ENCODE data around the gene FAM32A.
A peak's percentile ranks its signal among the peaks of the same experiment; 100 is the strongest.
"Not testable (repeated sequence)": the region's sequence is repeated elsewhere in the genome, so short reads cannot be mapped to it uniquely, and the experiment has no call there.

Gene FAM32A

DNA sequence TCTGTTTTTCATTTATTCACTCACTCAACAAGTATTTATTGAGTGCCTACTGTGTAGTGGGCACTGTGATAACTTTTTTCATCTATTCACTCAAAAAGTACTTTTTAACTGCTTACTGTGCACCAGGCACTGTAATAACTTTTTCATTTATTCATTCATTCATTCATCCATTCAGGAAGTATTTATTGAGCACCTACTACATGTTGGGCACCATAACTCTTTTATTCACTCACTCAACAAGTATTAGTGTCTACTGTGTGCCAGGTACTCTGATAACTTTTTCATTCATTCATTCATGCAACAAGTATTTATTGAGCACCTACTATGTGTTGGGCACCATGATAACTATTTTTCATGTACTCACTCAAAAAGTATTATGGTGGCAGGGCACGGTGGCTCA is 18.8 kb upstream of the FAM32A start:
- DNase-seq: no peak

DNA sequence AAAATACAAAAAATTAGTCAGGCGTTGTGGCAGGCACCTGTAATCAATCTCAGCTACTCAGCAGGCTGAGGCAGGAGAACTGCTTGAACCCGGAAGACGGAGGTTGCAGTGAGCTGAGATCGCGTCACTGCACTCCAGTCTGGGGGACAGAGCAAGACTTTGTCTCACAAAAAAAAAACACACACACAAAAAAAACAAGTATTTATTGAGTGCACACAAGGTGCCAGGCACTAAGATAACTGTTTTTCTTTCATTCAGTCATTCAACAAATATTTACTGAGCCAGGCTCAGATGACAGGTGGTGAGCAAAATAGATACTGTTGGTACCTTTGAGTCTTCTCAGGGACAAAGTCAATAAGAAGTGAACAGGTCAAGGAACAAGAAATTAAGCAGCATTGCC is 18.2 kb upstream of the FAM32A start:
- no peak for DNase-seq

DNA sequence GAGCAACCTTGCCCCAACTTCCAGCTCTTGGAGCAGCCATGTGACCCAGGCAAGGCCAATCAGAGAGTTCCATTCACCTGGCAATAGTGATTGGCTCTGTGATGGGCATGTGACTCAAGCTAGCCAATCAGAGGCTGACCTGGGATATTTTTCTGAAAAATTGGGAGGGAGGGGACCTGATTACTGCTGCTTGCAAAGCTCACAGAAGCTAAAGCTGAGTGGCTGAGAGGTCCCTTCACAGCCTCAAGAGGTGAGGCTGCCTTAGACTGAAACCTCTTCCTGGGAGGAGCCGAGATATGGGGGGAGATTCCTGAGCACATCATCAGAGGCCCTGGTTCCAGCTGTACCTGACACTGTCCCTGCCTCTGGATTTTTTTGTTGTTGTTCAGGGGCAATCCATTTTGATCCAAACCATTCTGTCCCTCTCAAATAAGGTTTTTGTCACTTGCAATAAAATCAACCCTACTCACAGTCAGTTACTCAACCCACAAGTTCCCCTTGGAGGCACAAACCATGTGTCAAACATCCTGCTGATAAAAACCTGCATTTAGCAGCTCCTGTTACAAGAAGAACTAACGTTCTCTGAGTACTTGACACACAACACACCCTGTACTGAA is 16.6 kb upstream of the FAM32A start:
- no peak for DNase-seq

DNA sequence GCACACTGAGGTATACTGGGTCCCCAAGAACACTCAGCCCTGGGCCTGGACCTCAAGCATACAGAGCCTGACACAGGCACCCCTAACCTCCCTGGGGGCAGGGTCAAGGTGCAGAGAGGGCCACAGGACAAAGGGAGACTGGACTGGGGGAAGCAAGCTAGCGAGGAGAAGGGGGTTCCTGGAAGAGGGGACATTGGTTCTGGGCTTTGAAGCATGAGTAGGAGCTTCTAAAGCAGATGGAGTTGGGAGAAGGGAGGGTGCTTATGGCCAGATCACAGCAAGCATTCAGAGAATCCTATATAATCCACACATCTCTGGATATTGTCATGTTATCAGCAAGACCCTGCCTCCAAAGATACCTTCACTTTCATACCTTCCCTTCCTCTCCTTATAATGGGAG is 15.1 kb upstream of the FAM32A start:
- no peak for DNase-seq

DNA sequence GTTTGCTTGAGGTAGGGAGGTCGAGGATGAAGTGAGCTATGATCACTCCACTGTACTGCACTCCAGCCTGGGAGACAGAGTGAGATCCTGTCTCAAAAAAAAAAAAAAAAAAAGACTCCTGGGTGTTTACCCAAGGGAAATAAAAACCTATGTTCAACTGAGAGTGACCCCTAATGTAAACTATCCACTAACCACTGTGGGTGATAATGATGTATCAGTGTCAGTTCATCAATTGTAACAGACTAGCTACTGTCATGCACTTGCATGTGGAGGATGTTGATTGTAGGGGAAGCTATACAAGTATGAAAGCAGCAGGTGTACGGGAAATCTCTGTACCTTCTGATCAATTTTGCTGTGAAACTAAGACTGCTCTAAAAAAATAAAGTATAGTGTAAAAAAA is 9.3 kb upstream of the FAM32A start:
- DNase-seq: no peak

DNA sequence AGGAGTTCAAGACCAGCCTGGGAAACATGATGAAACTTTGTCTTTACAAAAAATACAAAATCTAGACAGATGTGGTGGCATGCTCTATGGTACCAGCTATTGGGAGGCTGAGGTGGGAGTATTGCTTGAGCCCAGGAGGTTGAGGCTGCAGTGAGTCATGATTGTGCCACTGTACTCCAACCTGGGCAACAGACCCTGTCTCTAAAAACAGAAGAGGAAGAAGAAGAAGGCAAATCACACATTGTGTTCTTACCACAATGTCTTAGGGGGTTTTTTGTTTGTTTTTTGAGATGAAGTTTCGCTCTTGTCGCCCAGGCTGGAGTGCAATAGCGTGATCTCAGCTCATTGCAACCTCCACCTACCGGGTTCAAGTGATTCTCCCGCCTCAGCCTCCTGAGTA is 6.3 kb upstream of the FAM32A start:
- DNase-seq: not testable (repeated sequence)

DNA sequence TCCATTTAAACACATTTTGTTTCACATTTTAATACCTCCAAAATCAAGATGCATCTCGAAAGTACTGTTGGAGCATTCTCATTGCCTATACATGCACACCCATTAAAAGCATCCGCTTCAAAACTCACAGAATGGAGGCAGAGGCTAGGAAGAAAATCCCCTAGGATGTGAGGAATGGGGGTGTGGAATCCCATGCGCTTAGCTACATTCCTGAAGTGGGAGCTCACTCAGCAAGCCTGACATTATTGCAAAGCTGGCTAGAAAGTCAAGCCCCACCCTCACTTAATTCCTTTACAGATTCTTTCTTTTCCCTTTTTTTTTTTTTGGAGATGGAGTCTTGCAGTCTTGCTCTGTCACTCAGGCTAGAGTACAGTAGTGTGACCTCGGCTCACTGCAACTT is 4.6 kb upstream of the FAM32A start:
- no peak for DNase-seq

DNA sequence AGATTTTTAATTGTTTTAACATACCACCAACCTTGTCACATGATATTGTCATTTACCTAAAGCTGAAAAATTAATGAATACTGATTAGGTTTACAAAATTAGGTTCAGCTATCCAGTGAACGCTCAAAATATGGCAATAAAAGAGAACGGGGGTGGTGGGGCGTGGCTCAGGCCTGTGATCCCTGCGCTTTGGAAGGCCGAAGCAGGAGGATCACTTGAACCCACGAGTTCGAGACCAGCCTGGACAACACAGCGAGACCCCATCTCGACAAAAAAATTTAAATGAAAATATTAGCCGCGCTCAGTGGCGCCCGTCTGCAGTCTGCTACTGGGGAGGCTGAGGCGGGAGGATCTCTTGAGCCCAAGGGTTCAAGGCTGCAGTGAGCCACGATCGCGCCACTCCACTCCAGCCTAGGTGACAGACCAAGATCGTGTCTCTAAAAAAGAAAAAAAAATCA is 516 bp upstream of the FAM32A start:
- DNase-seq: no peak

DNA sequence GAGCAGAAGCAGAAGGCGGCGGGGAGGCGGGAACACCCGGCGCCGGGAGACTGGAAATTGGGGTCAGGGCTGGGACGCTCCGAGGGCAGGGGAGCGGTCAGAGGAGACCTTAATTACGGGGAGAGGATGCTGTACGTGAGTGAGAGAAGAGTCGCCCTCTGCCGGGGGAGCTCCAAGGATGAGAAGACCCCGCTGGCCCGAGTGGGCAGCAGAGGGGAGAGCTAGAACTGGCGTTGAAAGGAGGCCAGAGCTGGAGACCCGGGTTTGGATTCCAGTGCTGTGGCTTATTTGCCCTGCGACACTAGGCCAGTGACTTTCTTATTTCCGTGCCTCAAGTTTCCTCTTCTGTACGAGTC is 536 bp downstream of the FAM32A start:
- no peak for DNase-seq

DNA sequence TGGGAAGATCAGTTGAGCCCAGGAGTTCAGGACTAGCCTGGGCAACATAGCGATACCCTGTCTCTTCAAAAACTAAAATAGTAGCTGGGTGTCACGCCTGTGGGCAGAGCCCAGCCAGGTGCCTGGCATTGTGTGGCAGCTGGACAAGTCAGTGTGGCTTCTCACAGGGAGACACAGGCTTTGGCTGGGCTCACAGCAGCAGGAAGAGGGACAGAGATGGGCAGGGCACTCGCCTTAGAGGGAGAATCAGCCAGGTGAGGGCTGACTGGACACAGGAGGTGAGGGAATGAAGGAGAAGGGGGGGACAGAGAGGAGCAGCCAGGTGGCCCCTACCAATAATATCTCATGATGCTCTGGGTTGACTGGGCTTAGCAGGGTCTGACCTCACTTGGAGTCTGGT is 3.3 kb downstream of the FAM32A start:
- no peak for DNase-seq

DNA sequence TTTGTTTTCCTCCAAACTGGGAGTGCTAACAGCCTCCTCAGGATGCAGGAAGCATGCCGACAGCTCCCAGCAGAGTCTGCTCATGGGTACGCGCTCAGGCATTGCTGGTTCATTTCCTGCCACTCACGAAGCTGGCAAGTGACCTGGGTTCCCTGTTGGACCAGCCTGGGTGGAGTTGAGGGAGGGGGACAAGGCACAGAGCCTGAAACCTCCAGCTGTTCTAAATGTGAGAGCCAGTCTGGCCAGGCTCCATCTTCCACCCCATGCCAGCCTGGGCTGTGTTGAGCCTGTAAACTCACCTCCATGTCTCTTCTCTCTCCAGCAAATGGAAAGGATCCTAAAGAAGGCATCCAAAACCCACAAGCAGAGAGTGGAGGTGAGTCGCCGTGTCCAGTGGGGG is 5.0 kb downstream of the FAM32A start:
- DNase-seq: no peak

DNA sequence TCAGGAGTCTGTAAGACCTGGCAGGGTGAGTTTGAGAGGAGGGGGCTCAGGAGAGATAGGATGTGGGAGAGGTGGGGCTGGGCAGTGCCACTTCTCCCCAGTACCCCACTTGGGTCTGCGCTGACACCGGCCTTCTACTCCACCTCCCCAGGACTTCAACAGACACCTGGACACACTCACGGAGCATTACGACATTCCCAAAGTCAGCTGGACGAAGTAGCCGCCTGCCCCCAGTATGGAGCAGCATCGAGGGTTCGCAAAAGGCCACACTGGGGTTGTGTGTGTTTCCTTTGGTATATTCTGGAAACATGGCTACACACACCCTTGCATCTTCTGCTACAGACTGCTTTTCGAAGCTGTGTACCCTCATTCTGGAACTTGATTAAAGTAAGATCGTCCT is 5.5 kb downstream of the FAM32A start:
- no peak for DNase-seq

DNA sequence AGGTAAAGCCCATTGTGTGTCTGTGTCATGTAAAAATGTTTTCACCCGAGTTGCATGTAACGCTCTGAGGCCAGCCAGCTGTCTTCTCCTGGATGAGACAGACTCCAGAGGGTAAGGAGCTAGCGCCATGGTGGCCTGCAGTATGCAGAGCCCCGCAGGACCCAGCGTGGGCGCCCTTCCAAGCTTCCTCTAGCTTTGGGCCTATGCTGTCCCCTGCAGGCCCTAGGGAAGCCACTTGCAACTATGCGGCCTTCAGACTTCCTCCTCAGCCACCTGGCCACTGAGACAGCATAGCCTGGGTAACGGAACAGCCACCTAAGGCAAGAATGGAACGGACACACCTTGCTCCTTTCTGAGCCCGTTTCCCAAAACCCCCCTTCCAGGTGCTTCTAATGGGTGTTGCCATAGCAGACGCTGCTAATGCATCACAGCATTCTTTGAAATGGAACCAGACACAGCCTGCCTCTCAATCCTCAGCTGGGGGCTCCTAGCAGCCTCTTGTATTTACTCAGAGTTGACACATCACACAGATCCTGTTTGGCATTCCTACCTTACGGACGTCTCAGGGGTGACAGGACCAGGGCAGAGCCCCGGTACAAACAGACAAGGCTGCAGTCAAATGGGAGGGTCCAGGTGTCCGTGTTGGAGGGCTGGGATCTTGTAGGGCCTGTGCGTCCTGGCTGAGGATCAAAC is 6.2 kb downstream of the FAM32A start:
- no peak for DNase-seq

DNA sequence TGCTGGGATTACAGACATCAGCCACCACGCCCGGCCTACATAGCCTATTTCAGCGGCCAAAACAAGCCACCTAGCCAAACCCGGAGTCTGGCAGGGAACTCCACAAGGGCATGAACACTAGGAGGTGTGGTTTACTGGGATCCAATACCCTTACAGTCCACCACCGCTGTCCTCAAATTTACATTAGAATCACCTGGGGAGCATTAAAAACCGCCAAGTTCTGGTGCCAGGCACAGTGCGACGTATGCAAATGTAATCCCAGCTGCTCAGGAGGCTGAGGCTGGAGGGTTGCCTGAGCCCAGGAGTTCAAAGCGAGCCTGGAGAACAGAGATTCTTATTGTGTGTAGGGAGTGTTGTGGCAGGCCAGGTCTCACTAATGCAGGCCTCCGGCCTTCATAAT is 8.3 kb downstream of the FAM32A start:
- no peak for DNase-seq

DNA sequence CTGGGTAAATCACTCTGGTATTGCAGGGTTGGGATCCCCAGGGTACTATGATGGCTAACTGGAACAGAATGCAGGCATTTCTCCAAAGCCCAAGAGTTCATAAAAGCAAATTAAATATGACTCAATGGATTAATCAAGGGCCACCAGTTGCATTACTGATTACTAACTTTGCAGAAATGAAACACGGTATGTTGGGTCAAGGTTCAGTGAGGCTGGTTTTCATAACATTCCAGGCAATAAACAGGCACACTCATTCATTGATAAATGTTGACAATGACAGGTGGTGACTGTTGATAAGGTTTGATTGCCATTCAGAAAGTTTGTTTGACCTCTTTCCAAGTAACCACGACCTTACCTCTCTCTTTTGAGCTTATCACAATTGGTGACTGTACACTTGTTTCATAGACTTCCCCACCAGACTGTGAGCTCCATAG is 12.0 kb downstream of the FAM32A start:
- no peak for DNase-seq

DNA sequence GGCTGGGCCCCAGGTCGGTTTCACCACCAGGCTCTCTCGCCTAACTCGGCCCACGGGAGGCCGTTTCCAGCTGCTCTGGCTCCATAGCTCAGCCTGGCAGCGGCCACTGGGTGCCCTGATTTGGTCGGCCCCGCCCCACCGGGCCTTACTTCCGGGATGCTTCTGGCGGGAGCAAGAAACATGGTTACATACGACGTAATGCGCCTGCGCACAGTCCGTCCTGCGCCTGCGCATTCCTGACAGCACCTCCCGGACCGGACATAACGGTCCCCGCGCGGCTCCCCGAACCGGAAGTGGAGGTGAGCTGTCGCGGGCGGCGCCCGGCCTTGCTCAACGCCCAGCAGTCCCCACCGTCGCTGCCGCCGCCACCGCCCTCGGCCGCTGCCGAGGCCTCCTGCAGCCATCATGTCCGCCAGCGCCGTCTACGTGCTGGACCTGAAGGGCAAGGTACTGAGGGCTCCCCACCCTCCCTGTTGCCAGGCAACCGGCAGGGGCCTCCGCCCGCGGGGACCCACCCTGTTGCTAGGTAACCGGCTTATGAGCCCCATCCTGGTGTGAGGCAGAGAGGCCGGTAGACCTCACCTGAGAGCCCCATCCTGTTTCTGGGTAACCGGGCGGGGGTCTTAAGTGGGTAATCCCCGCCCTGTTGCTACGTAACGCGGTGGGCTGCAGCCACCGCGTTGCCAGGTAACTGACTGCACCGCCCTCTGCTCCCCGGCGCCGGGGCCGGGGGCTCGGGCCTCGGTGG is 12.6 kb downstream of the FAM32A start, which contains the start of gene AP1M1:
Gene AP1M1 (plus strand): TSS at position 290 of the 748 bp plus-strand sequence. CDS start 116 bp downstream, at position 406.
- peak; percentile 99 for DNase-seq

DNA sequence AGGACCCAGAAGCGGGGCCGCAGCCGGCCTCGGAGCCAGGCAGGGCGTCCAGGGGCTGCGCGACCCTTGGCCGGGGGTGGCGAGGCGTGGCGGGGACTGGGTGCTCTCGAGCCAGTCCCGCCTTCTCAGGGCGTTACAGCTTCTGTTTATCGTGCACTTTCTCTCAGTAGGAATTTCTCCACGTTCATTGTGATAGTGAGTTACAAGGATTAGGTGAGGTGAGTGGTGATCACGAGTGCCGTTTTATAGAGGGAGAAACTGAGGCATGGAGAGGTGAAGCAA is 13.1 kb downstream of the FAM32A start:
- no peak for DNase-seq

DNA sequence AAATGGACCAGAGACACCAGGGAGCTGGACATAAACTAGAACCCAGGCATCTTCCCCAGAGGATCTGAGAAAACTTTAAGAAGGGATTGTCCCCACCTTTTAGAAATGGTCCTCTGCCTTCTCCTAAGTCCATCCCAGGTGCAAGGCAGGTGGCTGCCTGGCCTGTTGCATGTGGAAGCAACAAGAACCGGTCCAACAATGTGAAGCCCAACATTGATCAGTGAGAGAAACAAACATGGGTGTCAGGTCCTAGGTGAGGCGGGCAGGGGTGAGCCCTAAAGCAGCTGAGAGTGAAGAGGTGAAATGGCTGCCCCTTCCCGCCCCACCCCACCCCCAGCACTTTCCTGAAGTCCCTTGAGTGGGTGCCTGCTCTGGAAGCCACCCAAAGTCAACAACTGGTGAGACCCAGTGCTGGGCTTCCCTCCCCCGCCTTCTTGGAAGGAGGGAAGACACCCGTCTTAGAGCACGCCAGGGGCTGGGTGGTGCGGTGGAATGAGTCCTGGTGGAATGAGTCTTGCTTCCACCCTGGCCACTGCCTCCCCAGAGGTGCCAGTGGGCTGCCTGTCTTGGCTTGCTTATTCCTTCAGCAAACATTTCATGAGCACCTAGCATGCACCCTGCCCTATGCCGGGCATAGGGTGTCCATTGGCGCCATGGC is 14.2 kb downstream of the FAM32A start:
- DNase-seq: no peak

DNA sequence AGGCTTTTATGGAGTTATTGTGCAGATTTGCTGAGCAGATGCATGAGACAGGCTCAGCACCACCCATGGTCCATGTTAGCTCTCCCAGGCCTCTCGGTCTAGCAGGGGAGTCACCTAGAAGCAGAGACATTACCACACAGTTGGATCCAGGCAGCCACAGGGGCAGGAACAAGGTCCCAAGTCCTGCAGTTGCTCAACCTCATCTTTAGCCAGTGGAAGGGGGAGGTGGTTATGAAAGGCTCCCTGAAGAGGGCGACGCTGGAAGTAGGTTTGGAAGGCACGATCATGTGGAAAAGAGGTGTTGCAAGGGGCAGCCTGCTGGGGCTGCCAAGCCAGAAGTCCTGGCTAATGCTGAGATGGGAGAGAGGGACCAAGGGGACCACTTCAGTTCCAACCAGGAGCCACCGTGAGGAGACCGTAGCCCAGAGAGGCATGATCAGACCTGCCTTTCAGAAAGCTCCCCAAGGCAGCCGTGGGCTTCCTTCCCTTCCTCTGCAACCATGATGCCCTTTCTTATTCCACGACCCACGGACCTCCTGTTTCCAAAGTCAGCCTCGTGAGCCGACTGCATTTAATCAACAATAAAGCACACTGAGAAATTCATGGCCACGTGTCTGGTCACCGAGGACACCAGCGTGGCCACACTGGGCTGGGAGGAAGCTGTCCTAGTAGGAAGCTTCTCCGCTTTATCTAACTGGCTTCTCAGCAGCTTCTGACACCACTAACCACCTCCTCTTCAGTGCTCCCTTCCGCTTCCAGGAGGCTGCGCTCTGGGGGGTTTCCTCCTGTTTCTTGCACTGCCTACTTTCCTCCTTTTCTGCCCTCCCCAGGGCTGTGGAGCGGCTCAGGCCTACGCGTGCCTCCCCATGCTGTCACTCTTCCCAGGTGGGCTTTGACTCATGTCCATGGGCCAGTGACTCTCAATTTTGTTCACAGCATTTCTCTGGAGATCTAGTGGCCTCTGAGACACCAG is 15.1 kb downstream of the FAM32A start:
- DNase-seq: no peak

DNA sequence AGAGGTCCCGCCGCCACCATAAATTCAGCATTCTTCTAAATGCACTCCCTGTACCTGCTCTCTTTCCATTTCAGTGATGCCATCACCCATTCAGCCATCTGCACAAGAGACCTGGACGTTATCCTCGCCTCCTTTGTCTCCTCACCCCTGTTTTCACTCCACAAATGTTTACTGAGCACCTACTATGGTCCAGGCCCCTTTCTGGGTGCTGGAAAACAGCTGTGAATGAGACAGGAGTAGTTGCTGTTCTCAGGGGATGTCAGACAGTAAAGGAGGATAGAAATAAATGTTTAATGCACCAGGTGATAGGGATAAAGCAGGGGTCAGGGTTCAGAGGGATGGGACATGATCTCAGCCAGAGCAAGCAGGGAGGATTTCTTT is 15.8 kb downstream of the FAM32A start:
- DNase-seq: no peak

DNA sequence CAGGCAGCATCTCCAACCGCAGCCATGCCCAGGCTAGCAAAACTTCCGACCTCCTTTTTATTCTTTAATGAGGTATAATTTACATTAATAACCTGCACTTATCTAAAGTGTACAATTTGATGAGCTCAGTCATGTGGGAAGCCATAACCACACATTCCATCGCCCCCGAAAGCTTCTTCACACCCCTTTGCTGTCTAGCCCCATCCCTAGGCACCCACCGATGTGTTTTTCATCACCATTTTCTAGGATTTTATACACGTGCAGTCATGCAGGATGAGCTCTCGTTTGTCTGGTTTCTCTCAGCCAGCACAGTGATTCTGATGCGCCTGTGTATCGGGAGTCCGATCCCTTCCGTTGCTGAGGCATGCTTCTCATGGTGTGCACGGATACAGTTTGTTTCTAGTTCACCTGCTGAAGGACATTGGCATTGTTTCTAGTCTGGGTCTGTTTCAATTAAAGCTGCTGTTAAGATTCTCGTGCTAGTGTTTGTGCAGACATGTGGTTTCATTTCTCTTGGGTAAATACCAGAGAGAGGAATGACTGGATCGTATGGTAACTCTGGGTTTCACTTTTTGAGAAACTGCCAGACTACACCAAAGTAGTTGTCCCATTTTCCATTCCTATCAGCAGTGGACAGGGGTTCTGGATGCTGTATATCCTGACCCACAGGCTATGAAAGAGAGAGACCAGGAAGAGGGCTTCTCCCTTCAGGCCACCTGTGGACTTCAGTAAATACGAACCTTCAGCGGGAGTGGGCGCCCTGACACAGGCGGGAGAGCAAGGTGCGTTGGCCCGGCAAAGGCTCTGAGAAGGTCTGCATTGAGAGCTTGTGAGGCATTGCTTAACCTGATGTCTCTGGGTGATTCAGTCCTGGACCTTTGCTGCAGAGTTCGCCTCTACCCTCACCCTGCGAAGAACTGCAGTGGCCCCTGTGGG is 17.4 kb downstream of the FAM32A start:
- no peak for DNase-seq
